ENCODE results near the gene SMS.

DNA sequence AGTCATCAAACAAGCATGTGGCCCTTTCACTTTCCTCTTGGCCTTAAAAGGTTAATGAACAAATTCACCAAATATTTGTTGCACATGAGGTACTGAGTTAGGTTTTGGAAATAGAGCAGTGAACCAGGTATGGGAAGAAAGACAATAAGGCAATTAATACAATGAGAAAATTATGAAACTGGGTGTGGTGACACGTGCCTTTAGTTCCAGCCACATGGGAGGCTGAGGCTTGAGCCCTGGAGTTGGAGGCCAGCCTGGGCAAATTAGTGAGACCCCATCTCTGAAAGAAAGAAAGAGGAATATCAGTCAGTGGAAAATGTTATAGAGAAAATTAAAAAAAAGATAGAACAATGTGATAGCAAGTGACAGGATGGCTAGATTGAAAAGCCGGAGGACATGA lies 99.7 kb downstream of the SMS start:
- TF ChIP-seq, protein P1, sequence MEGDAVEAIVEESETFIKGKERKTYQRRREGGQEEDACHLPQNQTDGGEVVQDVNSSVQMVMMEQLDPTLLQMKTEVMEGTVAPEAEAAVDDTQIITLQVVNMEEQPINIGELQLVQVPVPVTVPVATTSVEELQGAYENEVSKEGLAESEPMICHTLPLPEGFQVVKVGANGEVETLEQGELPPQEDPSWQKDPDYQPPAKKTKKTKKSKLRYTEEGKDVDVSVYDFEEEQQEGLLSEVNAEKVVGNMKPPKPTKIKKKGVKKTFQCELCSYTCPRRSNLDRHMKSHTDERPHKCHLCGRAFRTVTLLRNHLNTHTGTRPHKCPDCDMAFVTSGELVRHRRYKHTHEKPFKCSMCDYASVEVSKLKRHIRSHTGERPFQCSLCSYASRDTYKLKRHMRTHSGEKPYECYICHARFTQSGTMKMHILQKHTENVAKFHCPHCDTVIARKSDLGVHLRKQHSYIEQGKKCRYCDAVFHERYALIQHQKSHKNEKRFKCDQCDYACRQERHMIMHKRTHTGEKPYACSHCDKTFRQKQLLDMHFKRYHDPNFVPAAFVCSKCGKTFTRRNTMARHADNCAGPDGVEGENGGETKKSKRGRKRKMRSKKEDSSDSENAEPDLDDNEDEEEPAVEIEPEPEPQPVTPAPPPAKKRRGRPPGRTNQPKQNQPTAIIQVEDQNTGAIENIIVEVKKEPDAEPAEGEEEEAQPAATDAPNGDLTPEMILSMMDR (IDR thresholded peaks at IDR 0.05; ENCODE audit: insufficient read depth, low read length, poor library complexity, severe bottlenecking) = no peak
- TF ChIP-seq EZH2phosphoT487 (conservative IDR thresholded peaks at IDR 0.05; ENCODE audit: low read length) = no peak
